Measurements from ENCODE around the gene ARID1B.

DNA sequence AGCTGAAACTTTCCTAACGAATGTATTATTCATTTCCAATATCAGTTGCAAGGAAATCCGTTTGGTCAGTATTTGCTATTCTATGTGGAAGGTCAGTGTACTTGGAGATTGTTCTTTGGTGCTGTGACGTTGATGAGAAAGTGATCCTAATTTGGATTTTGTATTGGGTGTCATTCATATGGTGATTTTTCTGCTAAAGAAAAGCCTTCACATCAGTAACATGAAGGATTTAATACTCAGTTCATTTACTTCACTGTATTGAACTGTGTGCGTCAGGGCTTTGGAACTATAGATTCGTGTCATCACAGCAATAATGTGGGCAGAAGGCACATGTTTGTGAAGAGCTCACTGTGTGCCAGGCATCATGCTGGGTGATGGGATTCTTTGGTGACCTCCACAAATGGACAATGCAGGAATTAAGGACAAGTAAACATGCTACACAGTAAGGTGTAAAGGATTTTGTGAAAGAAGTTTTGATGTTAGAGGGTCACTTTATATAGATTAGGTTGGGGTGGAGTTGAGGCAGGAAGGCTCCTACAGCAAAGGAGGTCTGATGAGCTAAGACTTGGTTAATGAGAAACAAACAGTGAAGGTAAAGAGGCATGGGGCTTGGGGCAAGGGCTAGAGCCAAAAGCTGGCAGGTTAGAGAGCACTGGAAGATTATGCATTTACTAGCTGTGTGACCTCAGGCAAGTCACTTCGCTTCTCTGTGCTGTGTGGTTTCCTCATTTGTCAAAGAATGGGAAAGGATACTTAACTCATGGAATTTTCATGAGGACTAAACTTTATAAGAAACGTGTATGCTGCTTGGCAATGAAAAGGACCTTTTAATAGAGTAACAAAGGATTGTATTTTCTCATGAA, 12.1 kb downstream of the ARID1B start:
- no peak for TF ChIP-seq EZH2phosphoT487 (IDR thresholded peaks at IDR 0.05; ENCODE audit: borderline replicate concordance, low read depth, low read length)
- TF ChIP-seq, protein P1, sequence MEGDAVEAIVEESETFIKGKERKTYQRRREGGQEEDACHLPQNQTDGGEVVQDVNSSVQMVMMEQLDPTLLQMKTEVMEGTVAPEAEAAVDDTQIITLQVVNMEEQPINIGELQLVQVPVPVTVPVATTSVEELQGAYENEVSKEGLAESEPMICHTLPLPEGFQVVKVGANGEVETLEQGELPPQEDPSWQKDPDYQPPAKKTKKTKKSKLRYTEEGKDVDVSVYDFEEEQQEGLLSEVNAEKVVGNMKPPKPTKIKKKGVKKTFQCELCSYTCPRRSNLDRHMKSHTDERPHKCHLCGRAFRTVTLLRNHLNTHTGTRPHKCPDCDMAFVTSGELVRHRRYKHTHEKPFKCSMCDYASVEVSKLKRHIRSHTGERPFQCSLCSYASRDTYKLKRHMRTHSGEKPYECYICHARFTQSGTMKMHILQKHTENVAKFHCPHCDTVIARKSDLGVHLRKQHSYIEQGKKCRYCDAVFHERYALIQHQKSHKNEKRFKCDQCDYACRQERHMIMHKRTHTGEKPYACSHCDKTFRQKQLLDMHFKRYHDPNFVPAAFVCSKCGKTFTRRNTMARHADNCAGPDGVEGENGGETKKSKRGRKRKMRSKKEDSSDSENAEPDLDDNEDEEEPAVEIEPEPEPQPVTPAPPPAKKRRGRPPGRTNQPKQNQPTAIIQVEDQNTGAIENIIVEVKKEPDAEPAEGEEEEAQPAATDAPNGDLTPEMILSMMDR (conservative IDR thresholded peaks at IDR 0.05; ENCODE audit: low read length): no peak

All from OCI-LY7 (cell line).